ES-I3 (cell line): Measurements from ENCODE around the gene DCP2.
"Not testable (repeated sequence)": the region's sequence is repeated elsewhere in the genome, so short reads cannot be mapped to it uniquely, and the experiment has no call there.

Source experiments
- H3K36me3 ChIP-seq: 2 replicates; pipeline ENCODE4 v1.6.1; 2013; ENCODE audit warnings: mild to moderate bottlenecking, low read length, control low read depth, moderate library complexity; ENCODE audit not compliant: insufficient read depth
- H3K4me1 ChIP-seq: 2 replicates; pipeline ENCODE4 v1.6.1; 2013; ENCODE audit warnings: mild to moderate bottlenecking, control low read depth, low read length; ENCODE audit not compliant: insufficient read depth
- H3K9ac ChIP-seq: 2 replicates; pipeline ENCODE4 v1.6.1; 2013; ENCODE audit warnings: low read depth, mild to moderate bottlenecking, low read length, moderate library complexity
- H3K9me3 ChIP-seq: 2 replicates; pipeline ENCODE4 v1.6.1; 2013; ENCODE audit warnings: mild to moderate bottlenecking, low read length, moderate library complexity; ENCODE audit not compliant: control insufficient read depth, insufficient read depth

Gene DCP2

GRCh38 chr5:112958093-112959088, 18.2 kb upstream of the DCP2 start:
- Histone ChIP-seq H3K9me3 (no peaks in the 10 kb centered on the region), H3K36me3 (no peaks in the 10 kb centered on the region), H3K4me1 (peaks cover 16% of the 10 kb centered on the region; the same call in 1 of the 2 replicates), H3K9ac (no peak overlapping the region)

GRCh38 chr5:112959872-112960271, 16.7 kb upstream of the DCP2 start:
- not testable (repeated sequence) for H3K36me3 ChIP-seq, H3K9ac ChIP-seq, H3K9me3 ChIP-seq
- peaks cover 16% of the 10 kb centered on the region; the same call in 1 of the 2 replicates for H3K4me1 ChIP-seq

GRCh38 chr5:112960315-112960714, 16.3 kb upstream of the DCP2 start:
- Histone ChIP-seq H3K9ac (no peak overlapping the region), H3K9me3 (no peaks in the 10 kb centered on the region), H3K36me3 (no peaks in the 10 kb centered on the region), H3K4me1 (peaks cover 16% of the 10 kb centered on the region; the same call in 1 of the 2 replicates)

- Histone ChIP-seq H3K36me3 (no peaks in the 10 kb centered on the region), H3K9me3 (no peaks in the 10 kb centered on the region), H3K9ac (no peak overlapping the region), H3K4me1 (peaks cover 16% of the 10 kb centered on the region; the same call in 1 of the 2 replicates)
Measured at GRCh38 chr5:112960863-112961504, 15.6 kb upstream of the DCP2 start.

- H3K9me3 ChIP-seq, H3K9ac ChIP-seq, H3K36me3 ChIP-seq: not testable (repeated sequence)
- peaks cover 14% of the 10 kb centered on the region; the same call in 1 of the 2 replicates for H3K4me1 ChIP-seq
Measured at GRCh38 chr5:112963374-112963733, 13.2 kb upstream of the DCP2 start.

GRCh38 chr5:112965733-112966306, 10.8 kb upstream of the DCP2 start:
- Histone ChIP-seq H3K9me3 (no peaks in the 10 kb centered on the region), H3K36me3 (no peaks in the 10 kb centered on the region), H3K4me1 (peaks cover 12% of the 10 kb centered on the region), H3K9ac (no peak overlapping the region)

- no peaks in the 10 kb centered on the region for H3K36me3 ChIP-seq
- H3K4me1 ChIP-seq, result peaks cover 12% of the 10 kb centered on the region
- no peak overlapping the region for H3K9ac ChIP-seq
- no peaks in the 10 kb centered on the region for H3K9me3 ChIP-seq
Measured at GRCh38 chr5:112967520-112968083, 9.0 kb upstream of the DCP2 start.

- H3K9ac ChIP-seq, result no peak overlapping the region
- H3K4me1 ChIP-seq, result peaks cover 12% of the 10 kb centered on the region
- H3K9me3 ChIP-seq, result no peaks in the 10 kb centered on the region
- no peaks in the 10 kb centered on the region for H3K36me3 ChIP-seq
Measured at GRCh38 chr5:112968411-112969106, 8.0 kb upstream of the DCP2 start.

- Histone ChIP-seq H3K9me3 (no peaks in the 10 kb centered on the region), H3K9ac (no peak overlapping the region), H3K36me3 (no peaks in the 10 kb centered on the region), H3K4me1 (peaks cover 16% of the 10 kb centered on the region)
Measured at GRCh38 chr5:112971276-112971675, 5.3 kb upstream of the DCP2 start.

- Histone ChIP-seq H3K9me3 (no peaks in the 10 kb centered on the region), H3K36me3 (no peaks in the 10 kb centered on the region), H3K4me1 (peaks cover 16% of the 10 kb centered on the region), H3K9ac (no peak overlapping the region)
Measured at GRCh38 chr5:112973036-112973435, 3.6 kb upstream of the DCP2 start.

- Histone ChIP-seq H3K9me3 (no peaks in the 10 kb centered on the region), H3K9ac (no peak overlapping the region), H3K4me1 (peaks cover 11% of the 10 kb centered on the region), H3K36me3 (no peaks in the 10 kb centered on the region)
Measured at GRCh38 chr5:112973904-112974303, 2.7 kb upstream of the DCP2 start.

GRCh38 chr5:112974901-112975300, 1.7 kb upstream of the DCP2 start:
- no peaks in the 10 kb centered on the region for H3K9me3 ChIP-seq
- H3K4me1 ChIP-seq, result peaks cover 10% of the 10 kb centered on the region
- no peak overlapping the region for H3K9ac ChIP-seq
- no peaks in the 10 kb centered on the region for H3K36me3 ChIP-seq

- Histone ChIP-seq H3K4me1 (peaks cover 10% of the 10 kb centered on the region), H3K9ac (peak overlapping the region; percentile 80), H3K36me3 (no peaks in the 10 kb centered on the region), H3K9me3 (no peaks in the 10 kb centered on the region)
Measured at GRCh38 chr5:112975721-112976431, 722 bp upstream of the DCP2 start.
